ENCODE results near the gene SYT7. TPM values are rescaled to one million over a fixed set of nuclear protein-coding genes. Genes with fewer than 3 reads are reported as not detected.
"Not testable (repeated sequence)": the region's sequence is repeated elsewhere in the genome, so short reads cannot be mapped to it uniquely, and the experiment has no call there.

Gene SYT7
- total and polyA plus RNA-seq, 2 donors (not counting 1 experiment from before 2014, with no cell fraction given): not detected

DNA sequence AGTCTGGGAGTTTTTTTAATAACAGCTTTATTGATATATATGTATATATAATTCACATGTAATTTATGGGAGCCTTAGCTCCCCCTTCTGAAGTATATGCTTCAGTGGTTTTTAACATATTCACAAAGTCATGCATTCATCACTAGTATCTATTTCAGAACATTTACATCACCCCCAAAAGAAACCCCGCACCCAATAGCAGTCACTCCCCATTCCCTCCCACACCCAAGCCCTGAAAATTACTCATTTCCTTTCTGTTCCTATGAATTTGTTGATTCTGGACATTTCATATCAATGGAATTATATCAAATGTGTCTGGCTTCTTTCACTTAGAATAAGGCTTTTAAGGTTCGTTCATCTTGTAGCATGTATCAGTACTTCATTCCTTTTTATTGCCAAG is 35.6 kb upstream of the SYT7 start:
- Histone ChIP-seq H3K9ac (ENCODE audit: low read length) (no peak overlapping the region), H2AFZ (ENCODE audit: insufficient read depth, low read depth, low read length, poor library complexity, severe bottlenecking) (no peak overlapping the region), H3K27me3 (replicated peaks in 1 of 4; ENCODE audit: control extremely low read depth in 1 of 4, control insufficient read depth in 3 of 4, insufficient read depth in 4 of 4, low read length in 3 of 4) (peaks cover 0 to 24% (median 2%) of the 10 kb centered on the region in 4 experiments), H3K9me3 (ENCODE audit: control extremely low read depth in 1 of 3, control insufficient read depth in 2 of 3, insufficient read depth in 1 of 3, low read length in 2 of 3) (peaks cover 0 to 1% (median 0%) of the 10 kb centered on the region in 3 donors), H3K4me3 (ENCODE audit: control extremely low read depth in 1 of 5, extremely low read depth in 1 of 5, insufficient read depth in 1 of 5, low read depth in 2 of 5, low read length in 4 of 5) (no peak overlapping the region), H4K20me1 (ENCODE audit: control insufficient read depth, insufficient read depth, low read length, poor library complexity, severe bottlenecking) (no peaks in the 10 kb centered on the region), H3K36me3 (replicated peaks in 1 of 2; ENCODE audit: control extremely low read depth in 1 of 2, control insufficient read depth in 1 of 2, extremely low read depth in 1 of 2, insufficient read depth in 2 of 2, low read length in 1 of 2) (no peaks in the 10 kb centered on the region), H3K27ac (ENCODE audit: low read length in 2 of 2) (no peak overlapping the region), H3K4me1 (ENCODE audit: control insufficient read depth in 2 of 2, insufficient read depth in 2 of 2, low read length in 2 of 2) (no peaks in the 10 kb centered on the region), H3K79me2 (ENCODE audit: control insufficient read depth, insufficient read depth, low read length) (no peaks in the 10 kb centered on the region), H3K4me2 (replicated peaks; ENCODE audit: low read depth, low read length, poor library complexity, severe bottlenecking) (no peak overlapping the region)
- H3K27ac Mint-ChIP-seq: no peak overlapping the region
- POLR2A ChIA-PET: no interaction called here
- H3K4me3 Mint-ChIP-seq: no peak overlapping the region
- intact Hi-C loops (cut with micrococcal nuclease): no loop called here
- ATAC-seq (ENCODE audit: low read depth): no peak
- no peak for TF ChIP-seq EZH2 (IDR thresholded peaks at IDR 0.05; ENCODE audit: borderline replicate concordance, insufficient read depth, low read depth, low read length, poor library complexity, severe bottlenecking)
- H3K9me3 Mint-ChIP-seq (ENCODE audit: insufficient read depth): no peaks in the 10 kb centered on the region
- H3K27me3 Mint-ChIP-seq: peaks cover 34% of the 10 kb centered on the region
- H3K4me1 Mint-ChIP-seq: no peaks in the 10 kb centered on the region
- DNase-seq: no peak
- no CpG with 5 or more reads among the region's 2 CpGs for WGBS (ENCODE audit: insufficient coverage)
- CTCF ChIA-PET: no interaction called here

DNA sequence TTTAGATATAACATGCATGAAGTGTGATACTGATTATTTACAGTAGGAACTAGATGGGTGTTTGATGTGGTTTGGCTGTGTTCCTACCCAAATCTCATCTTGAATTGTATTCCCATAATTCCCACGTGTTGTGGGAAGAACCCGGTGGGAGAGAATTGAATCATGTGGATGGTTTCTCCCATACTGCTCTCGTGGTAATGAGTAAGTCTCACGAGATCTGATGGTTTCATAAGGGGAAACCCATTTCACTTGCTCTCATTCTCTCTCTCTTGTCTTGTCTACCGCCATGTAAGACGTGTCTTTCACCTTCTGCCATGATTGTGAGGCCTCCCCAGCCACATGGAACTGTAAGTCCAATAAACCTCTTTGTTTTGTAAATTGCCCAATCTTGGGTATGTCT is 33.9 kb upstream of the SYT7 start:
- H3K4me1 Mint-ChIP-seq; H3K4me1 ChIP-seq (ENCODE audit: control insufficient read depth in 2 of 2, insufficient read depth in 2 of 2, low read length in 2 of 2); H3K36me3 ChIP-seq (replicated peaks in 1 of 2; ENCODE audit: control extremely low read depth in 1 of 2, control insufficient read depth in 1 of 2, extremely low read depth in 1 of 2, insufficient read depth in 2 of 2, low read length in 1 of 2); H3K27ac ChIP-seq (ENCODE audit: low read length in 2 of 2); ATAC-seq (ENCODE audit: low read depth); H3K27ac Mint-ChIP-seq; H3K4me3 Mint-ChIP-seq; H3K4me2 ChIP-seq (replicated peaks; ENCODE audit: low read depth, low read length, poor library complexity, severe bottlenecking); H3K9me3 ChIP-seq (ENCODE audit: control extremely low read depth in 1 of 3, control insufficient read depth in 2 of 3, insufficient read depth in 1 of 3, low read length in 2 of 3); H3K9ac ChIP-seq (ENCODE audit: low read length); H4K20me1 ChIP-seq (ENCODE audit: control insufficient read depth, insufficient read depth, low read length, poor library complexity, severe bottlenecking); DNase-seq; H3K79me2 ChIP-seq (ENCODE audit: control insufficient read depth, insufficient read depth, low read length); H3K9me3 Mint-ChIP-seq (ENCODE audit: insufficient read depth); POLR2A ChIA-PET; H3K4me3 ChIP-seq (ENCODE audit: control extremely low read depth in 1 of 5, extremely low read depth in 1 of 5, insufficient read depth in 1 of 5, low read depth in 2 of 5, low read length in 4 of 5); CTCF ChIA-PET; intact Hi-C loops (cut with micrococcal nuclease); H2AFZ ChIP-seq (ENCODE audit: insufficient read depth, low read depth, low read length, poor library complexity, severe bottlenecking): not testable (repeated sequence)
- no CpG with 5 or more reads among the region's 6 CpGs for WGBS (ENCODE audit: insufficient coverage)
- H3K27me3 Mint-ChIP-seq: peaks cover 29% of the 10 kb centered on the region
- H3K27me3 ChIP-seq (replicated peaks in 1 of 4; ENCODE audit: control extremely low read depth in 1 of 4, control insufficient read depth in 3 of 4, insufficient read depth in 4 of 4, low read length in 3 of 4): peaks cover 0 to 21% (median 0%) of the 10 kb centered on the region in 4 experiments
